Stimulated activated naive CD8-positive, alpha-beta T cell treated with anti-CD3 and anti-CD28 coated beads, Interleukin-15, Interleukin-2, amounts not matched to agents 100 ng/mL and 50 ng/mL, for 24 hours (primary cell): ENCODE data around the gene ASB4.

ENCODE experiments used
- H3K27ac Mint-ChIP-seq: one replicate; pipeline ENCODE4 v1.8.0; 2021; ENCODE audit warnings: mild to moderate bottlenecking, mixed read lengths
- H3K27me3 Mint-ChIP-seq: one replicate; pipeline ENCODE4 v1.8.0; 2021; ENCODE audit warnings: mixed read lengths
- H3K36me3 Mint-ChIP-seq: one replicate; pipeline ENCODE4 v1.8.0; 2021; ENCODE audit warnings: low read depth, mixed read lengths
- H3K4me1 Mint-ChIP-seq: one replicate; pipeline ENCODE4 v1.8.0; 2021; ENCODE audit warnings: low read depth, mixed read lengths
- H3K4me3 Mint-ChIP-seq: one replicate; pipeline ENCODE4 v1.8.0; 2021; ENCODE audit warnings: mild to moderate bottlenecking, mixed read lengths
- H3K9me3 Mint-ChIP-seq: one replicate; pipeline ENCODE4 v1.8.0; 2021; ENCODE audit warnings: mixed read lengths

ASB4 gene

GRCh38 chr7:95529701-95530100 lies 44.0 kb downstream of the ASB4 start:
- H3K4me1 Mint-ChIP-seq, result no peaks in the 10 kb centered on the region
- no peak overlapping the region for H3K4me3 Mint-ChIP-seq
- peaks cover 4% of the 10 kb centered on the region for H3K27me3 Mint-ChIP-seq
- H3K27ac Mint-ChIP-seq, result no peak overlapping the region
- no peaks in the 10 kb centered on the region for H3K36me3 Mint-ChIP-seq
- no peaks in the 10 kb centered on the region for H3K9me3 Mint-ChIP-seq

GRCh38 chr7:95530881-95531280 lies 45.1 kb downstream of the ASB4 start:
- no peaks in the 10 kb centered on the region for H3K4me1 Mint-ChIP-seq
- H3K36me3 Mint-ChIP-seq, result no peaks in the 10 kb centered on the region
- H3K27ac Mint-ChIP-seq, result no peak overlapping the region
- H3K9me3 Mint-ChIP-seq, result no peaks in the 10 kb centered on the region
- peaks cover 4% of the 10 kb centered on the region for H3K27me3 Mint-ChIP-seq
- no peak overlapping the region for H3K4me3 Mint-ChIP-seq

- Mint-ChIP-seq H3K27me3 (peaks cover 7% of the 10 kb centered on the region), H3K27ac (no peak overlapping the region), H3K4me3 (no peak overlapping the region), H3K36me3 (no peaks in the 10 kb centered on the region), H3K9me3 (no peaks in the 10 kb centered on the region), H3K4me1 (no peaks in the 10 kb centered on the region)
Measured at GRCh38 chr7:95531605-95532219, 46.0 kb downstream of the ASB4 start.

DNA sequence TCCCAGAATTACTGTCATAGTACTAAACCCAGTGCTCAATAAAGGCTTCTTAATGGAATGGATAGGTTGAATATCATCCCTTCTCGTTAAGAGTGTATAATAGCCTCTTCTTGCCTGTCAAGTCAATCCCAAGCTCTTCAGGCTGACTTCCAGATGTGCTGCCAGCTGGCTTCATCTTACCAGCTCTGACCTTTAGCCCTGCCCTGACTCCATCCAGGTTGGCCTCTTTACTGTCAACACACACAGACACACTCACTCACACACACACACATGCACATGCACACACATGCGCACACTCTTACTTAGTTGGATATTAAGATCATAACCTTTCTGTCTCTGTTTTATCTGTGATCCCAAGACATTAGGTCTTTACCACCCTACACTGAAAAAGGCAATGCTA lies 49.1 kb downstream of the ASB4 start:
- Mint-ChIP-seq H3K4me1 (no peaks in the 10 kb centered on the region), H3K9me3 (no peaks in the 10 kb centered on the region), H3K4me3 (no peak overlapping the region), H3K36me3 (no peaks in the 10 kb centered on the region), H3K27ac (no peak overlapping the region), H3K27me3 (peaks cover 5% of the 10 kb centered on the region)

GRCh38 chr7:95535662-95536061 lies 49.9 kb downstream of the ASB4 start:
- Mint-ChIP-seq H3K36me3 (no peaks in the 10 kb centered on the region), H3K4me1 (no peaks in the 10 kb centered on the region), H3K27me3 (peaks cover 9% of the 10 kb centered on the region), H3K27ac (no peak overlapping the region), H3K9me3 (no peaks in the 10 kb centered on the region), H3K4me3 (no peak overlapping the region)

- H3K36me3 Mint-ChIP-seq, result no peaks in the 10 kb centered on the region
- H3K27me3 Mint-ChIP-seq, result peaks cover 15% of the 10 kb centered on the region
- no peaks in the 10 kb centered on the region for H3K9me3 Mint-ChIP-seq
- no peak overlapping the region for H3K27ac Mint-ChIP-seq
- H3K4me1 Mint-ChIP-seq, result no peaks in the 10 kb centered on the region
- no peak overlapping the region for H3K4me3 Mint-ChIP-seq
Measured at GRCh38 chr7:95536656-95537311, 51.0 kb downstream of the ASB4 start.

- H3K9me3 Mint-ChIP-seq, result no peaks in the 10 kb centered on the region
- peaks cover 15% of the 10 kb centered on the region for H3K27me3 Mint-ChIP-seq
- H3K4me3 Mint-ChIP-seq, result no peak overlapping the region
- H3K36me3 Mint-ChIP-seq, result no peaks in the 10 kb centered on the region
- no peaks in the 10 kb centered on the region for H3K4me1 Mint-ChIP-seq
- no peak overlapping the region for H3K27ac Mint-ChIP-seq
Measured at GRCh38 chr7:95537468-95537867, 51.7 kb downstream of the ASB4 start.

DNA sequence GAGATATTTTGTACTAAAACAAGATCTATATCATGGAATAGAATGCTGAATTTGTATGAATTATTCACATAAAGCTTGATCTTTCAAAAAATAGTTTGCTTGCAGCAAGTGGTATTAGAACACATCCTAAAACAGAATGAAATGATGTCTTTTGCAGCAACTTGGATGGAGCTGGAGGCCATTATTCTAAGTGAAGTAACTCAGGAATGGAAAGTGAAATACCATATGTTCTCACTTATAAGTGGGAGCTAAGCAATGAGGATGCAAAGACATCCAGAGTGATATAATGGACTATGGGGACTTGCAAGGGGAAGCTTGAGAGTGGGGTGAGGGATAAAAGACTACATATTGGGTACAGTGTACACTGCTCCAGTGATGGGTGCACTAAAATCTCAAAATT lies 53.7 kb downstream of the ASB4 start:
- Mint-ChIP-seq H3K27ac (no peak overlapping the region), H3K27me3 (peaks cover 18% of the 10 kb centered on the region), H3K4me1 (no peaks in the 10 kb centered on the region), H3K36me3 (no peaks in the 10 kb centered on the region), H3K4me3 (no peak overlapping the region), H3K9me3 (no peaks in the 10 kb centered on the region)

GRCh38 chr7:95540366-95540765 lies 54.6 kb downstream of the ASB4 start:
- Mint-ChIP-seq H3K27me3 (peaks cover 19% of the 10 kb centered on the region), H3K4me3 (no peak overlapping the region), H3K27ac (no peak overlapping the region), H3K9me3 (no peaks in the 10 kb centered on the region), H3K36me3 (no peaks in the 10 kb centered on the region), H3K4me1 (no peaks in the 10 kb centered on the region)

DNA sequence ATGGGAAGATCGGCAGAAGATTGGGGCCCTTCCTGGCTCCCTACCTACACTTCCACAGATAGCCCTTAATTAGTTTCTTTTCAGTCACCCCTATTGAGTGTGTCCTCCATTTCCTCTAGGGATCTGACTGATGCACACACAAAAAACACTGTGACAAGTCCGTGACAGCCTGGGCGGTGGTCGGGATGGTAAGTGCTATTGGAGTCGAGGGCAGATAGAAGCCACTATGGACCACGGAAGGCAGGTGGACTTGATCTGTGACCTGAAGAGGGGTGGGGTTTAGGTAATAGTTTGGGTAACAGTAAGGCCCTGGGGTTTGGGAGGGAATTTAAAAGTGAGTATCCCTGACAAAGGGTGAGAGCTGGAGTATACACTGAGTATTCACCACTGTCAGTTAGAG lies 57.6 kb downstream of the ASB4 start:
- peaks cover 18% of the 10 kb centered on the region for H3K27me3 Mint-ChIP-seq
- H3K4me3 Mint-ChIP-seq, result no peak overlapping the region
- no peaks in the 10 kb centered on the region for H3K4me1 Mint-ChIP-seq
- H3K9me3 Mint-ChIP-seq, result no peaks in the 10 kb centered on the region
- H3K27ac Mint-ChIP-seq, result no peak overlapping the region
- no peaks in the 10 kb centered on the region for H3K36me3 Mint-ChIP-seq

DNA sequence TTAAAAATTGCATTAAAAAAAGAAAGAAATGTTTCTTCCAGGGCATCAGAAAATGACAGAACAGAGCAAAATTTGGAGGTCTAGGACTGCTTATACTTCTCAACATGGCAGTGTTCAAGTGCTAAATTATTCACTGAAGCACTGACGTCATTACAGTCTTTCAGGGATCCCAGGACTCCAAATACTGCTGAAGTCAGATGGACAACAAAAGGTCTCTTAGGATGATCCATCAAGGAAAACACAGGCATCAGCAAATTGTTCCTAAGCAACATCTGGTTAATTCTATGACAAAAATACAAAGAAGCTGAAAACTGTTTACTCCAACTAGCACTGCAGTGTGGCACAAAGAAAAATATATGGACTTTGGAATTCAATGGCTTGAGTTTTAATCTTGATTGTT lies 58.4 kb downstream of the ASB4 start:
- Mint-ChIP-seq H3K36me3 (no peaks in the 10 kb centered on the region), H3K27me3 (peaks cover 18% of the 10 kb centered on the region)

GRCh38 chr7:95545007-95545615 lies 59.4 kb downstream of the ASB4 start:
- no peak overlapping the region for H3K4me3 Mint-ChIP-seq
- no peaks in the 10 kb centered on the region for H3K9me3 Mint-ChIP-seq
- peaks cover 15% of the 10 kb centered on the region for H3K27me3 Mint-ChIP-seq
- no peak overlapping the region for H3K27ac Mint-ChIP-seq
- H3K36me3 Mint-ChIP-seq, result no peaks in the 10 kb centered on the region
- H3K4me1 Mint-ChIP-seq, result no peaks in the 10 kb centered on the region

More for the DNA sequence above, 58.4 kb downstream of the ASB4 start:
- no peaks in the 10 kb centered on the region for H3K4me1 Mint-ChIP-seq
- H3K9me3 Mint-ChIP-seq, result no peaks in the 10 kb centered on the region
- no peak overlapping the region for H3K27ac Mint-ChIP-seq
- no peak overlapping the region for H3K4me3 Mint-ChIP-seq

- Mint-ChIP-seq H3K27ac (no peak overlapping the region), H3K36me3 (no peaks in the 10 kb centered on the region), H3K27me3 (peaks cover 13% of the 10 kb centered on the region), H3K9me3 (no peaks in the 10 kb centered on the region), H3K4me1 (no peaks in the 10 kb centered on the region), H3K4me3 (no peak overlapping the region)
Measured at GRCh38 chr7:95545673-95546072, 59.9 kb downstream of the ASB4 start.

DNA sequence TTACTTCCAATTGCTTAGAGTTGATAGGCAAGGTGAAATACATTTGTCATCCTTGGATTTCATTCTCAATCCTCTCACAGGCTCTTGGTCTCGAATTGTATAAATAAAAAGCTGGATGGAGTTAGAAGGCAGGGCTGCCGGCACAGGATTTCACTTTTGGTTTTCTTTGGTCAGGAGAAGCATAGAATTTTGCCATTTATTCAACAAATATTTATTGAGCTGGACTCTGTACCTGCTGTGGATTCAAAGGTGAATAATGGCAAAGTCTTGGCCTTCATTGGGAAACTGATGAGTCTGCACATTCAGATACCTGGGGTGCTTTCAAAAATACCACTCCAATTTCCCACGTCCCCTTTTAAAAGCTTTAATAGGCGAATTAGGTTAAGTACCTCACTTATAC lies 60.9 kb downstream of the ASB4 start:
- H3K4me1 Mint-ChIP-seq, result no peaks in the 10 kb centered on the region
- H3K9me3 Mint-ChIP-seq, result no peaks in the 10 kb centered on the region
- H3K27ac Mint-ChIP-seq, result no peak overlapping the region
- H3K27me3 Mint-ChIP-seq, result peaks cover 8% of the 10 kb centered on the region
- no peaks in the 10 kb centered on the region for H3K36me3 Mint-ChIP-seq
- no peak overlapping the region for H3K4me3 Mint-ChIP-seq

DNA sequence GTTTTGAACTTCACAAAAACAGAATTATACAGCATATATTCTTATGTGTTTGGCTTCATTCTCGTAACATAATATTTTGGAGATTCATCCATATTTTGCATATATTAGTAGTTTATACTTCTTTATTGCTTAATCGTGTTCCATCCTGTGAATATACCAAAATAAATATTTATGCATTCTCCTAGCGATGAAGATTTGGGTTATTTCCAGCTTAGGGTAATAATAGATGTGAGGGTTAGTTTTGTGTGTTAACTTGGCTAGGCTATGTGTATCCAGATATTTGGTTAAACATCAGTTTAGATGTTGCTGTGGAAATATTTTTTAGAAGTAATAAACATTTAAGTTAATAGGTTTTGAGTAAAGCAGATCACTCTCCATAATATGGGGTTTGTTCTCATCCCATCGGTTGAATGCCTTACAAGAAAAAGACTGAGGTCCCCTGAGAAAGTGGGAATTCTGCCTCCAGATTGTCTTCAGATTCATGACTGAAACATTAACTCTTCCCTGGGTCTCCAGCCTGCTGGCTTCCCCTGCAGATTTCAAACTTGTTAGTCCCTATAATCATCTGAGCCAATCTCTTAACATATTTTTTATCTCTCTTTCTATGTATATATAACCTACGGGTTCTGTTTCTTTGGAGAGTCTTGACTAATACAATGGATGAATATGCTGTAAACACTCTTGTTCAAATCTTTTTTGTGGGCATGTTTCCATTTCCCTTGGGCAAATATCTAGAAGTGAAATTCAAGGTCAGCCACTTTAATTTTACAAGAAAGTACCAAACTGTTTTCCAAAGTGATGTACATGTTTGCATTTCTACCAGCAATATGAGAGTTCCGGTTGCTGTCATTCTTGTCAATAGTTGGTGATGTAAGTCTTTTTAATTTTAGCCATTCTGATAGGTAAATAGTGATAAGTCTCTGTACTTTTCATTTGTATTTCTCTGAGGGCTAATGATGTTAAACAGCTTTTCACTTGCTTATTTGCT lies 61.9 kb downstream of the ASB4 start:
- peaks cover 10% of the 10 kb centered on the region for H3K27me3 Mint-ChIP-seq
- no peak overlapping the region for H3K4me3 Mint-ChIP-seq
- H3K27ac Mint-ChIP-seq, result no peak overlapping the region
- H3K36me3 Mint-ChIP-seq, result no peaks in the 10 kb centered on the region
- no peaks in the 10 kb centered on the region for H3K4me1 Mint-ChIP-seq
- H3K9me3 Mint-ChIP-seq, result no peaks in the 10 kb centered on the region
